ENCODE data around the gene HOXA3. TPM values are rescaled to one million over a fixed set of nuclear protein-coding genes. Genes with fewer than 3 reads are reported as not detected.

HOXA3 gene
- 10 to 100 TPM; 13.3 to 14.1 TPM for total RNA-seq

DNA sequence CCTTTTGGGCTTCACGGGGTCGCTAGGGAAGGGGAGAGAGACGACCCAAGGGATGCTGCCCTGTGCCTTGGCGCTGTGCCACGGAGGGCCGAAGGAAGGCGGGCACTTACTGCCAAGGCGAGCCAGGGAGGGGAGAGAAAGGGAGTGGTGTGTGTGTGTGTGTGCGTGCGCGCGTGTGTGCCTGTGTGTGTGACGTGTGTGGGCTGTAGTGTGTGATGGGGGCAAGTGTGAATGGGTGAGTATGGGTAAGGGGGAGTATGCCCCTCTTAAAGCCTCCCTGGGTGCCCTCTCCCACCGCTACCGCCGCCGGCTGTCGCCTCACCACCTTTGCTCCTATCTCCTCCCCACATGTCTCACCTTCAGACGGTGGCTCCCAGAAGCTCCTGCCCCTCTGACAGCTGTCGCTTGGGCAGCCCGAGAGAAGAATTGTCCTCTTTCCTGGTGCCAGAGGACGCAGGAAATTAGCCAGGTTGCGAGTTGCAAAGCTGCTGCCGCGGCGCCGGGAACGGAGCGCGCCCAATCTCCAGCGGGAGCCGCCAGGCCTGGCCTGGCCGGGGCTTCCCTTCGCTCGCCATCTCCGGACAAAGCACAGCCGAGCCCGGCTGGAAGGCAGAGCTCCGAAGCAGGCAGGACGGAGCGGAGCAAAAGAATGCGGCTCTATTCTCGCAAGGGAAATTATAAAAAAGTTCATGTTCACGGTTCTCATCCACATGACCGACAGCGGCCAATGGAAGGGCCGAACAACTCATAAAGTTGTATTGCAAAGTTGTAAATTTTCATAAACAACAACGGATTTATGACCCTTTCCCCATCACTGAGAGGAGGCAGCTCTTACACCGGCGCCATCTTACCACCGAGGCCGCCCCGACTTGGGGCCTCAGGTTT, at the start of gene HOXA3:
Gene HOXA3 (minus strand): TSS at position 653 of the 885 bp plus-strand sequence. CDS start 41,943 bp downstream, outside the sequence.
- Histone ChIP-seq H3K36me3 (no peaks in the 10 kb centered on the region), H3K9me3 (no peaks in the 10 kb centered on the region), H3K27ac (peak within 1 kb of the TSS; percentile 97), H3K4me3 (peak within 1 kb of the TSS; percentile 55), H3K27me3 (no peaks in the 10 kb centered on the region), H3K9ac (ENCODE audit: low read depth in 2 of 2, low read length in 2 of 2) (peak within 1 kb of the TSS; percentile 86 to 100), H3K4me1 (peaks cover 15% of the 10 kb centered on the region)
- peak; percentile 93 for DNase-seq
- TF ChIP-seq, protein P1, sequence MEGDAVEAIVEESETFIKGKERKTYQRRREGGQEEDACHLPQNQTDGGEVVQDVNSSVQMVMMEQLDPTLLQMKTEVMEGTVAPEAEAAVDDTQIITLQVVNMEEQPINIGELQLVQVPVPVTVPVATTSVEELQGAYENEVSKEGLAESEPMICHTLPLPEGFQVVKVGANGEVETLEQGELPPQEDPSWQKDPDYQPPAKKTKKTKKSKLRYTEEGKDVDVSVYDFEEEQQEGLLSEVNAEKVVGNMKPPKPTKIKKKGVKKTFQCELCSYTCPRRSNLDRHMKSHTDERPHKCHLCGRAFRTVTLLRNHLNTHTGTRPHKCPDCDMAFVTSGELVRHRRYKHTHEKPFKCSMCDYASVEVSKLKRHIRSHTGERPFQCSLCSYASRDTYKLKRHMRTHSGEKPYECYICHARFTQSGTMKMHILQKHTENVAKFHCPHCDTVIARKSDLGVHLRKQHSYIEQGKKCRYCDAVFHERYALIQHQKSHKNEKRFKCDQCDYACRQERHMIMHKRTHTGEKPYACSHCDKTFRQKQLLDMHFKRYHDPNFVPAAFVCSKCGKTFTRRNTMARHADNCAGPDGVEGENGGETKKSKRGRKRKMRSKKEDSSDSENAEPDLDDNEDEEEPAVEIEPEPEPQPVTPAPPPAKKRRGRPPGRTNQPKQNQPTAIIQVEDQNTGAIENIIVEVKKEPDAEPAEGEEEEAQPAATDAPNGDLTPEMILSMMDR (IDR thresholded peaks at IDR 0.05), result no peak
- intact Hi-C loops (cut with DNase I), result no loop called here

DNA sequence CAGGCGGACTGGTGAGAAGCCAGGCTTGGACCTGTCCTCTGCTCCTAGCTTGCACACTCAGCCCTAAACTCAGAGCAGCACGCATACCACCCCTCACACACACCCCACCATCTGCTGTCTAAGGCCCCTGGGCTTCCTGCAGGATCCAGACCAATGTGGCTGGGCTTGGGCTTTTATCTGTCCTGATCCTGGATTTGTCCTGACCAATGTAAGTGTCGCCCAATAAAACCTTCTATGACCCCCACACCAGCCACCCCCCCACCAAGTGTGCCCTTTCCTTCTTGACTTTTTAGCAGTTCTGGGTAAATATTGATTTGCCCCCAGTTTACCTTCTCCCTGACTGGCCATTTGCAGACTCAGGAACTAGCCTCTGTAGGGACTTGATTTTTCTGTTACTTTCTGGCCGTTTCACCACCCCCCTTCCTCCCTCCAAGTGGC, 49.2 kb upstream of the HOXA3 start:
- Histone ChIP-seq H3K36me3 (no peaks in the 10 kb centered on the region), H3K27ac (peak overlapping the region; percentile 92), H3K4me1 (no peaks in the 10 kb centered on the region), H3K27me3 (peaks cover 4% of the 10 kb centered on the region), H3K9me3 (no peaks in the 10 kb centered on the region), H3K4me3 (peak overlapping the region; percentile 32), H3K9ac (ENCODE audit: low read depth in 2 of 2, low read length in 2 of 2) (peak overlapping the region; percentile 51 to 93)
- TF ChIP-seq, protein P1 (IDR thresholded peaks at IDR 0.05), result no peak
- intact Hi-C loops (cut with DNase I), result no loop called here
- peak; percentile 57 for DNase-seq

DNA sequence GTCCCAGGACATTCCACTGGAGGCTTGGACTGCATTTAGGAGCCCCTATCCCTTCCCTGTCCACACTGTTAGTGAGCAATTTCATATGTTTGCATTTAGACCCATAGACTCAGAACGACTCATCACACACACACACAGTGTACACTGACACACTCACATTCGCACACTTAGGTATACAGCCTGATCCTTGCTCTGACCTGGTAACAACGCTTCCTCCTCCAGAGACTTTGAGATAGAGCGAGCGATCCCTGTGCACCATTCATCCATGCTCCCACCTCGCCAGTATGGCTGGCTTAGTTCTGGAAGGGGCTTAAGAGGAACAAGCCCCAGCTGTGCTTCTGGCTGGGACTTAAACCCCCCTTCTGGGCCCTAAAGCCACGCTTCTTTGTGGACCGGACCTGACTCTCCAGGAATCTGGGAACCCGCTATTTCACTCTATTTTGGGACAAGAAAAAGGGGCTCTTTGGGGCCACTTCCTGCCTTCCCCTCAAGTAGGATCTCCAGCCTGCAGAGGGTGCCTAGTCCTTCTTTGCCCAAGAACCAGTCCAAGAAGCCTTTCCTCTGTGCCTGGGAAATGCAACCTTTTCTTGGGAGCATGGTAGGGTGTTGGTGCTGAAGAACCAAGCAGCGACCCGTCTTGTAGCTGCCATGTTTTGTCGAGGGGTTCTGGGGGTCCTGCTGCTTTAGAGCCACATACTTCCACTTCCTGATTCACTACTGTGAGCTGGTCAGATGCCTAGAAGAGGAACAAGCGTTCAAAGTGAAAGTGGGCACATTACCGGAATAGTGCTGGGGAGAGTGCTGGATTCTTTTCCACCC, 48.6 kb upstream of the HOXA3 start:
- H3K4me1 ChIP-seq, result no peaks in the 10 kb centered on the region
- H3K36me3 ChIP-seq, result no peaks in the 10 kb centered on the region
- no peaks in the 10 kb centered on the region for H3K9me3 ChIP-seq
- TF ChIP-seq, protein P1 (IDR thresholded peaks at IDR 0.05), result no peak
- intact Hi-C loops (cut with DNase I), result no loop called here
- H3K4me3 ChIP-seq, result peak overlapping the region; percentile 32
- peak; percentile 39 for DNase-seq
- H3K9ac ChIP-seq (ENCODE audit: low read depth in 2 of 2, low read length in 2 of 2), result peak overlapping the region; percentile 51 to 93
- H3K27me3 ChIP-seq, result peaks cover 4% of the 10 kb centered on the region
- peak overlapping the region; percentile 92 for H3K27ac ChIP-seq

DNA sequence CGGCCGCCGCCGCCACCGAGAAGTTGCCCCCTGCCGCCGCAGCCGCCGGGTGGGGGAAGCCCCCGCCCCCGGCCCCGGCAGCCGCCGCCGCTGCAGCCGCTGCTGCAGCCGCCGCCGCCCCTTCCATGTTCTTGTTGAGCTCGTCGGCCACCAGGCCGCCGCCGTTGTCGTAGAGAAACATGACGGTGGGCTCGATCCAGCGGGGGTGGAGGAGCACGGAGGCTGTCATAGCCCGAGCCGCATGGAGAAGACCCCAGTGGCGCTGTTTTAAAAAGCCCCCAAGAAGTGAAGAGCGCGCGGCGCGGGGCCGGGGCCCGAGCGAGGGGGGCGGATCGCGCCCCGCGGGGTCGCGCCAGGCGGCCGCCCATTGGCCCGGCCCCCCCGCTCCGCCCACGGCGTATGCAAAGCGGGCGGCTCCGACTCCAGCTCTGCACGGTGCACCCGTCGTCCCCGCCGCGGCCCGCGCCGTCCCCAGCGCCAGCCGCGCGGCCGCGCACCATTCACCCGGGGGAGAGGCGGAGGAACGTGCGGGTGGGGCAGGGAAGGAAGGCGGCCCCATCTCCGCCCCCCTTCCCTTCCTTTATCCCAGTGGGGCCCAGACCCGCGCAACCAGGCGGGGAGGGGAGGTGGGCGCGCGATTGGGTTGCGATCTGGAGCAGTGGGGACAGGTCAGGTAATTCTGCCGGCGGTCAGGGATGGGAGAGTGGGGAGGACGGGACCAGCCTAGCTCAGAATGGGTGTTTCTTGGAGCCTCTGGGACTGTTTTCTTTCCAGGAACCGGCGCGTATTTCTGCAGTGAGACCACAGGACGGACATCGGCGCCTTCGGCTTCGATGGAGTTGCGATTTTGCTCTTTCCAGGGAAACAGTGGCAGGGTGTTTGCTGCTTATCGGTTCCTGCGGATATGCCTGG, 47.7 kb upstream of the HOXA3 start, which contains the start of gene HOXA13:
Gene HOXA13 (minus strand): TSS at position 243 of the 912 bp plus-strand sequence. CDS start 14 bp downstream, at position 229.
- peak; percentile 87 for DNase-seq
- intact Hi-C loops (cut with DNase I), result loop anchor here (10.0 kb wide), 2 partner anchors 545 to 895 kb away; partner anchors contain the start of gene TAX1BP1
- no peaks in the 10 kb centered on the region for H3K36me3 ChIP-seq
- H3K27ac ChIP-seq, result peak within 1 kb of the TSS; percentile 92
- H3K9me3 ChIP-seq, result no peaks in the 10 kb centered on the region
- TF ChIP-seq, protein P1 (IDR thresholded peaks at IDR 0.05), result no peak
- peak within 1 kb of the TSS; percentile 68 for H3K4me3 ChIP-seq
- peaks cover 4% of the 10 kb centered on the region for H3K27me3 ChIP-seq
- no peaks in the 10 kb centered on the region for H3K4me1 ChIP-seq
- peak within 1 kb of the TSS; percentile 70 to 95 for H3K9ac ChIP-seq (ENCODE audit: low read depth in 2 of 2, low read length in 2 of 2)

All from colonic mucosa (tissue), 4 donors.